ENCODE measurements around the gene KIRREL1. TPM values are rescaled to one million over a fixed set of nuclear protein-coding genes. Genes with fewer than 3 reads are reported as not detected.

Gene KIRREL1
- total RNA-seq, 4 donors from 2014 or later, result 45.2 to 61.6 (median 49.2) TPM

DNA sequence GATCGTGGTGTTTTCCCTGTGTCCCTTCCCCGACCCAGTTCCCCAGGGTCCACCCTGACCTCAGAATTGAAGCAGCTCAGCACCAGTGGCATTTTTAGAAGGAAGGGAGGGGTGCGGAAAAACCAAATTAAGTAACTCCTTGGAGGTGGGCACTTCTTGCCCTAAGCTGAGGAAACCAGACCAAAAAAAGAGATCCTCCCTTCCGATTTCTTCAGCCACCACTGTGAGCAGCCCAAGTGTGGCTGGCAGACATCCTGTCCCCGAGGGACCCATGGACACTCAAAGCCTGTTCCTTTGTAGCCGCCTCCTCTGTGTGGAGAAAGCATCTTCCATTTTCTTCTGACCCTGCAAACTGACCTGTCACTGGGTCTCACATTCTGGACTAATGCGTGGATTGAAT lies 31.3 kb downstream of the KIRREL1 start:
- TF ChIP-seq, protein P1, sequence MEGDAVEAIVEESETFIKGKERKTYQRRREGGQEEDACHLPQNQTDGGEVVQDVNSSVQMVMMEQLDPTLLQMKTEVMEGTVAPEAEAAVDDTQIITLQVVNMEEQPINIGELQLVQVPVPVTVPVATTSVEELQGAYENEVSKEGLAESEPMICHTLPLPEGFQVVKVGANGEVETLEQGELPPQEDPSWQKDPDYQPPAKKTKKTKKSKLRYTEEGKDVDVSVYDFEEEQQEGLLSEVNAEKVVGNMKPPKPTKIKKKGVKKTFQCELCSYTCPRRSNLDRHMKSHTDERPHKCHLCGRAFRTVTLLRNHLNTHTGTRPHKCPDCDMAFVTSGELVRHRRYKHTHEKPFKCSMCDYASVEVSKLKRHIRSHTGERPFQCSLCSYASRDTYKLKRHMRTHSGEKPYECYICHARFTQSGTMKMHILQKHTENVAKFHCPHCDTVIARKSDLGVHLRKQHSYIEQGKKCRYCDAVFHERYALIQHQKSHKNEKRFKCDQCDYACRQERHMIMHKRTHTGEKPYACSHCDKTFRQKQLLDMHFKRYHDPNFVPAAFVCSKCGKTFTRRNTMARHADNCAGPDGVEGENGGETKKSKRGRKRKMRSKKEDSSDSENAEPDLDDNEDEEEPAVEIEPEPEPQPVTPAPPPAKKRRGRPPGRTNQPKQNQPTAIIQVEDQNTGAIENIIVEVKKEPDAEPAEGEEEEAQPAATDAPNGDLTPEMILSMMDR (IDR thresholded peaks at IDR 0.05; ENCODE audit: low read depth), result no peak

DNA sequence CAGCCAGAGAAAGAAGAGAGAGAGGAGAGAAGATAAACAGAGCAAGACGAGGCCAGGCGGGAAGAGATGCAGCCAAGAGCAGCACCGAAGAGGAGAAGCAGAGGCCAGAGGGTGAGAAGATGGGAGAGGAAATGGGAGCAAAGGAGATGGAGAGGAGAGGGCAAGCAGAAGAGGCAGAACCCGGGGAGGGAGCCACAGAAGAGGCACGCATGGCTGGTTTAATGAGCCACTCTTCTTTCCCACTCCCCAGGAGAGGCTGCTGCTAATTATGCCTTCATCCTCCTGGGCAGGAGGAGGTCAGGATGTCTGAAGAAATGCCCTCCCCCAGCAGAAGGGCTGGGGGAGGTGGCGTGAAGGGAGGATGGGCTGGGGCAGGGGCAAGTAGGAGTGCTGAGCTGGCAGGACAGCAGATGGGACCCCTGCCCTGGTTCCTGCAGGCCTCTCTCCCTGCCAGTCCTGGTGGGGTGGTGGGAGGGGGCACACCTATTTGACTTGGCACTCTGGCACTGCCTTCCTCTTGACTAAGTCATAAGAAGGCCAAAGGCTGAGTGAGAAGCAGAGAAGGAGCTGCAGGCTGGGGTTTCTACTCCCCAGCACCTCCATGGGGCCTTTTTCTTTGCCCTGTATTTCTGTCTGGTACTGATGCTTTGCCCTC lies 32.3 kb downstream of the KIRREL1 start:
- TF ChIP-seq, protein P1 (IDR thresholded peaks at IDR 0.05; ENCODE audit: low read depth), result no peak

DNA sequence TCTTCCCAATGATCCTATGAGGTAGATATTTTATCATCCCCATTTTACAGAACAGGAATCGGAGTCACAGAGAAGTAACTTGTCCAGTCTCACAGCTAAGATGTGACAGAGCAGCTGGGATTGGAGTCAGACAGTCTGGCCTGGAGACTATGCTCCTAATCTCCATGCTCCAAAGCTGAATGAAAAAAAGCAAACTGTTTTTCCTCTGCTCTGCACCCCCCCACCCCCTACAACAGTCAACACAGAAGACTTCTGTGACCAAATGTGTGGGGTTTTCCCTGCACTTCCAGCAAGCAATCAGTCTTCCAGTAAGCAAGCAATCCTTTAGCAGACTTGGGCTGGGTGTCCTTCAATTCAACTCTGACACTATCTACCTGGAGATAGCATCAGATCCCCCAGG lies 33.2 kb downstream of the KIRREL1 start:
- TF ChIP-seq, protein P1 (IDR thresholded peaks at IDR 0.05; ENCODE audit: low read depth), result no peak

DNA sequence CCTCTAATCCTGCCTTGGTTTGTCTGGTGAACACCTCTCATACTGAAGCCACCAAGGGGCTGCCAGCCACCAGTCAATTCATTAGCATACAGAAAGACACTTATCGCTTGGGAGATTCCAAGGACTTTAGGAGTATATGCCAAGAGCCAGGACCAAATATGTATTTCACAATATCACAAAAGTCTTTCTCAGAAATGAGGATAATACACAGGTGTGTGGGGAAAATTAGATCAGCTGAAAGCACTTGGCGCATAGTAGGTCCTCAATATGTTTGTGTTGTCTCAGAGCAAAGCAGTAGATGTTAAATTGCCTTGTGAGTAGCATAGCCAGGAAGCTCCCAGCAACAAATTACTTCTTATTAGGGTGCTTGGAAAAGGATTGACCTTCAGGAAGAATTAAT lies 34.1 kb downstream of the KIRREL1 start:
- TF ChIP-seq, protein P1 (IDR thresholded peaks at IDR 0.05; ENCODE audit: low read depth), result no peak

DNA sequence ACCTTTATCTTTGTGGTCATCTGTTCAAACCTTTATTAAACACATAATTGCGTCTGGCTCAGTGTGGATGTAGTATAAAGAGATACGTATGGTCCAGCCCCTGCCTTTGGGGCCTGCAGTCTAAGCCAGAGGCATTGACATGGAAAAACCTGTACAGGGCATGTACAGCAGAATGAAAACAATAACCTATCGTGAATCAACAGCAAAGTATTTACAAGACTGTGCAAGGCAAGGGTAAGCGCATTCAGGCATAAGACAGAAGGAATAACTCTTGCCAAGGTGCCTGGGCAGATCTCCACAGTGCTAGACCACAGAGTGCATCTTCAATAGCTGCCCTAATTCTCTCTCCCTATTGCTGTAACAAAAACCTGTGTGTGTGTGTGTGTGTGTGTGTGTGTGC lies 35.5 kb downstream of the KIRREL1 start:
- TF ChIP-seq, protein P1 (IDR thresholded peaks at IDR 0.05; ENCODE audit: low read depth), result no peak

DNA sequence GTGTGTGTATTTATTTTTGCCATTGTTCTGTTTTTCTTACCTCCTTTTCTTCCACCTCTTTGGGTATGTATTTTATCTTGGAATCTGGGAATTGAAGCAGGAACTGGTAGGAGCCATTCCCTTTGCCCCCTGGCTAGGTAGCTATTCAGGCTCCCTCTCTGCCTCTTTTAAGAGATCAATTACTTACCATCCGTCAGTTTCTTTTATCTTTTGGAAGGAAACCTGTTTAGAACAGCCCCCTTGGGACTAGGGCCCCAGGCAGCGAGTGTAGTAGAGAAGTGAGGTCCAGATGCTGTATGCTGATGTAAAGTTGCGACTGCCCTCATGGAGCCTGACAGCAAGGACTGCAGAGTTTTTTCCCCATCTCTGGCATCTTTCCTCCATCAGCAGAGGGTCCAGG lies 41.6 kb downstream of the KIRREL1 start:
- TF ChIP-seq, protein P1 (IDR thresholded peaks at IDR 0.05; ENCODE audit: low read depth), result no peak

DNA sequence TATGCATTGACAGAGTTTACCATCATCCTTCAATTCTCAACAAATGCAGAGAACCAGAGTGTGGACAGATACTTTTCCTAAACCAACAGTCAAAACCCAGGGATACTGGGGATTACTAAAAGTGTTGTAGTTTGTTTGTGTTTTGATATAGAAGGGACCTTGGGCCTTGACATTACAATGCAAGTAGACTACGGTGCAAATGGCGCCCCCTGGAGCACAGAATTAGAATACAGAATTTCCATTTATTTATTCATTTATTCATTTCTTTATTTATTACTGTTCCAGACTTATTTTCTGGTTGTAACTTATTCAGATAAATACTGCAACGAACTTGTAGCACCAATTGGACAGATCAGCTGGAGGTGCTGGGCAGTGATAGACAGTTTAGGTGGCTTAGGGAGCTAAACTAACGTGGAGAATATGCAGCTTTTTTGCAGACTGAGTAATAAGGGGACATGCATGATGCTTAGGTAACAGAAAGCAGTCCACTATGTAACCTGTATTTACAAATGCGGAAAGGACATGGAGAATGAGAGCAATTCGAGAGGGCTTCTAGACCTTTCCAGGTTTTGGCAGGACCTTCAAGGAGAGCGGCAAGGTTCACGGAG lies 42.6 kb downstream of the KIRREL1 start:
- TF ChIP-seq, protein P1 (IDR thresholded peaks at IDR 0.05; ENCODE audit: low read depth), result no peak

All from subcutaneous adipose tissue (tissue), 4 donors.